ENCODE data around the gene PPP2R2C.

DNA sequence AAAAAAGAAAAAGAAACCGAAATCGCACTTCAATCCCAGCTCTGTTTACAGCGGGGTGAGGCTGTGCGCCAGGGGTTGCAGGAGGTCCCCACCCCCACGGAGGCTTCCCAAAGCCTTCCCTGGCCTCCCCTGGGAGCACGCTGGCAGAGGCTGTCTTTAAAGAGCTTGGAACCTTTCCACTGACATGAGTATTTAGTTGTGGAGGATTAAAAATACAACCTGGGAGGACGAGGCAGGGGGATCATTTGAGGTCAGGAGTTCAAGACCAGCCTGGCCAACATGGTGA, 69.1 kb downstream of the PPP2R2C start:
- TF ChIP-seq, protein P1, sequence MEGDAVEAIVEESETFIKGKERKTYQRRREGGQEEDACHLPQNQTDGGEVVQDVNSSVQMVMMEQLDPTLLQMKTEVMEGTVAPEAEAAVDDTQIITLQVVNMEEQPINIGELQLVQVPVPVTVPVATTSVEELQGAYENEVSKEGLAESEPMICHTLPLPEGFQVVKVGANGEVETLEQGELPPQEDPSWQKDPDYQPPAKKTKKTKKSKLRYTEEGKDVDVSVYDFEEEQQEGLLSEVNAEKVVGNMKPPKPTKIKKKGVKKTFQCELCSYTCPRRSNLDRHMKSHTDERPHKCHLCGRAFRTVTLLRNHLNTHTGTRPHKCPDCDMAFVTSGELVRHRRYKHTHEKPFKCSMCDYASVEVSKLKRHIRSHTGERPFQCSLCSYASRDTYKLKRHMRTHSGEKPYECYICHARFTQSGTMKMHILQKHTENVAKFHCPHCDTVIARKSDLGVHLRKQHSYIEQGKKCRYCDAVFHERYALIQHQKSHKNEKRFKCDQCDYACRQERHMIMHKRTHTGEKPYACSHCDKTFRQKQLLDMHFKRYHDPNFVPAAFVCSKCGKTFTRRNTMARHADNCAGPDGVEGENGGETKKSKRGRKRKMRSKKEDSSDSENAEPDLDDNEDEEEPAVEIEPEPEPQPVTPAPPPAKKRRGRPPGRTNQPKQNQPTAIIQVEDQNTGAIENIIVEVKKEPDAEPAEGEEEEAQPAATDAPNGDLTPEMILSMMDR (conservative IDR thresholded peaks at IDR 0.05; ENCODE audit: low read length), result no peak
- TF ChIP-seq EZH2phosphoT487 (IDR thresholded peaks at IDR 0.05; ENCODE audit: borderline replicate concordance, low read depth, low read length), result no peak

Measured in OCI-LY7 (cell line).